NCI-H1930 (cell line): ENCODE data around the gene RPAIN.

Experiments
- DNase-seq, 2 experiments: peaks; one replicate each; lab custom pipeline; 2025; lab: John Stamatoyannopoulos, UW

RPAIN gene, protein sequence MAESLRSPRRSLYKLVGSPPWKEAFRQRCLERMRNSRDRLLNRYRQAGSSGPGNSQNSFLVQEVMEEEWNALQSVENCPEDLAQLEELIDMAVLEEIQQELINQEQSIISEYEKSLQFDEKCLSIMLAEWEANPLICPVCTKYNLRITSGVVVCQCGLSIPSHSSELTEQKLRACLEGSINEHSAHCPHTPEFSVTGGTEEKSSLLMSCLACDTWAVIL

DNA sequence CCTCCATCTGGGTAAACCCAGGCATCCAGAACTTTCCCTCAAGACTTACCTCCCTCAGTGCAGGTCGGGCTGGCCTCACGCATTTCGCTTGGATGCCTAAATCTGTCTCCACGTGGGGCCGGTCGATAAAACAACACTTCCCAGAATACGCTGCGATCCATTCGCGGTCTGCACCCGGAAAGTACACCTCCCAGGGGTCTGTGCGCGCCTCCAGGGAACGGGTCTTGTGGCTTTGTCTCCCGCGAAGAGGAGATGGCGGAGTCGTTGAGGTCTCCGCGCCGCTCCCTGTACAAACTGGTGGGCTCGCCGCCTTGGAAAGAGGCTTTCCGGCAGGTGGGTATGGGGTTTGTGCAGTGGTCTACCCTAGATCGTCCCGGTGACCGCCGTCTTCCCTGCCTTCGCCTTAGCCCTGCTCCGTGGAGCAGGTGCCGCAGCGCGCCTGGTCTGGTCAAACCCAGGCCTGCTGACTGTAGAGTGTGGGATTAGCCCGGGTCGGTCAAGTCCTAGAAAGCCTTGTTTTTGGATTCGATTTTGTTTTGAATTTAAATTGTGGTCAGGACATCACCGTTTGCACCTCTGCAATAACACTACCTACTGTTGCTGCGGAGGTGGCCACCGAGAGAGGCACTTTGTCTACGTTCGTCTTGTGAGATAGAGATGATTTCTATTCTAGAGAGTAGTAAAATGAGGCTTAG, at the start of gene RPAIN:
Gene RPAIN (plus strand): TSS at position 224 of the 695 bp plus-strand sequence. CDS start 29 bp downstream, at position 253.
- DNase-seq = peak; percentile 88 to 94

DNA sequence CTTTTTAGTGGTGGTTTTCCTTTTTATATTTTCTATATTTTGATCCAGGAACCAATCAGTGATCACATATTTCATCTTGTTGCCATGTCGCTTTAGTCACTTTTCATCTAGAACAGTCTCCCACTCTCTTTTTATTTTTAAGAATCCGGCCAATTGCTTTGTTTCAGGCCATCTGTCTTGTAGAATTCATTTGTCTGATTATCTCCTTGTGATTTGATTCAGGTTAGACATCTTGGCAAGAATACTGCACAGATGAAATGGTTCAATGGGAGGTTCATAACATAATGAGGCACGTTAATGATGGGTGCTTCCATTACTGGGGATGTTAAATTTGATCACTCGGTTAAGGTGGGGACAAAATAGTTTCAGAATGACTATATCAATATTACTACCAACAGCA, 49.6 kb upstream of the RPAIN start:
- DNase-seq = no peak

DNA sequence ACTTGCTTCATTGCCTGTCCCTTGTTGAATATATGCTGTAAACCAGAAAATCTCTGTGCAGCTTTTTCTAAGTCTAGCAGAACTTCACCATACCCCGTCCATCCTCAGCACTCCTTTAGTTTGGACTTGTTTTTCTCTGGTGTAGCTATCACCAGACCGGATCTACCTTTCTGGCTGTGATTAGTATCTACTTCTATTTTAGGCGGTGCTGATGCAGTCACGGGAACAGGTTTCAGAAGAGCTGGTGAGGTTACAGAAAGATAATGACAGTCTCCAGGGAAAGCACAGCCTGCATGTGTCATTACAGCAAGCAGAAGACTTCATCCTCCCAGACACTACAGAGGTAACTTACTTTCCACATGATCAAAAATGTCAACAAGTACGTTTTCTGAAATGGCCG, 46.9 kb upstream of the RPAIN start:
- no peak for DNase-seq

DNA sequence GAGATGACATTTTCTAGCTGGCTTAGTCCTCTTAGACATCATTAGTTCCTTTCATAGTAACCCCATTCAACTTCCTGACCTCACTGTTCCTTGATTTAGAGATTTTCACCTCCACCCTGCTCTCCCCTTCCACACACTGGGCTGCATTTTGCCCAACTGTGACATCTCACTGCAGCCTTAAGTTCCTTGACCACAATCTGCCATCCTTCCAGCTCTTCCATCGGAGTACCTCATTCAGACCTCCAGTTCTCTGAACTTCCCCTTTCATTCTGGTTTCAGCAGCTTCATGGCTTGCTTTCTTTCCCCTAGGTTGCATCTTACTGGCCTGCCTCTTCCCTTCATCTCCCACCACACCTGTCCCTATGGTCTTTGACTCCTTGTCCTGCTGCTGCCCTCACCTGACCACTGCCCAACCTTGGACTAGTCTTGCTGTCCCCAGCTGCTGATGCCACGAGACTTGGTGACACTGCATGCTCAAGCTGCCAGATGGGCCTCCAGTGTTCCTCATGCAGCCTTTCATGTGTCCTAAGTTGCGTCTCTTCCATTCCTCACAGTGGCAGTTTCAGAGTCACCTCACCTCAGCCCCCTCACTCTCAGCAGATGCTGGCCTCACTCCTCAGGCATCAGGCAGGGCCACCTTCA, 41.3 kb upstream of the RPAIN start:
- DNase-seq = no peak

DNA sequence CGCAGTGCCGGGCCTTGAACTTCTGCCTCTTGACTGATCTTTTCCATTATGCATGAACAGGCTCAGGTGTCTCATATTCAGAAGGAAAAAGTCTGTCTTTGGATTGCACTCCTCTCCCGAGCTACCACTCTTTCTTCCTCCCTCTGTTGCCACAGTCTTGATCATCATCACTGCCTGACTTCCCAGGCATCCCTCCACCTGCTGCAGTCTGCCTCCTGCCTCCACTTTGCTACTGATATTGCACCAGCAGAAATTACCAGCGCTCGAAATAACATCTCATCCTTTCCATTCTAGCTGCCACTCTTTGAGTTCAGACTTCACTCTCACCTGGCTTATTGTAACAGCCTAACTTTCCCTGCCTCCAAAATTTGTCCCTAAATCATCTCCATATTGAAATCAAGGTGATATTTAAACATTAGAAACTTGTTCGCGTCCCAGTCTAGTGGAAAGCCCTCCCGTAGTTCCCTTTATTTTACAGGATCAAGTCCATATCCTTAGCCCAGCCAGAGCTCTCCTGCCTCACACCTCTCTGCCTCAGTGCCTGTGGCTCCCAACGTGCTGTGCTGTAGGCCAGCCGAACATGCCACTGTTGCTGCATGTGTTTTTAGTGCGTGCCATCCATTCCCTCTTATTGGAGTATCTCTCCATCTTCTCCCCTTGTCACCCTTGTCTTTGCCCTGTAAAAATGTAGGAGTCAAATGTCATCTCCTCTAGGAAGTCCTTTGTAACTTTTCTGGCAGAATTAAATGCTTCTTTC, 40.5 kb upstream of the RPAIN start:
- no peak for DNase-seq

DNA sequence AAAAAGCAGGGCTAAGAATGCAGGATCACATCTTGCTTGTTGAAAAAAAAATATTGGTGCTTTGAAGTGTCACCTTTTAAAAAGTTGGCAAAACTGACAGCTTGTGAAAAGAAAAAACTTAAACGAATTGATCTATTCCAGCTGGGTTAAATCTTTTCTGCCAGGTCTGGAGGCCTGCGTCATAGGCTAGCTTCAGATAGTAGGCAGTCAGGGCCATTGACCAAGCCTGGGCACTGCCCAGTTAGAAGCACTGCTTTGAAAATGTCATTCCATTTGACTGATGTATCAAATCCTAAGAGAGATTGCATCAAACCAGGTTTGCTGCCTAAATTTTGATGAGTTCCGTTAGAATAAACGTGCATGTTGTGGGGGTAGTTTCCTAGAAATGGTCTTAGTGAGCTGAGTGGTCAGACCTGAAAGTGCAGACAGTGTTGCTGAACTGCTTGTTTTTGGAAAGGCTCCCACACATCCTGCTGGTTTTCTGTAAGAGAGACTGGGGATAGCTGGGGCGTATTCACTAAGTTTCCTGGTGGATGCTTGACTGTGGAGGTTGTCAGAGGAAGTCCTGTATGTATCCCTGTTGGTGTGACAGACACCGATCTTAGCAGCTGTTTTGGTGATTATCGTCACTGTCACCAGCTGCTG, 39.4 kb upstream of the RPAIN start:
- no peak for DNase-seq

DNA sequence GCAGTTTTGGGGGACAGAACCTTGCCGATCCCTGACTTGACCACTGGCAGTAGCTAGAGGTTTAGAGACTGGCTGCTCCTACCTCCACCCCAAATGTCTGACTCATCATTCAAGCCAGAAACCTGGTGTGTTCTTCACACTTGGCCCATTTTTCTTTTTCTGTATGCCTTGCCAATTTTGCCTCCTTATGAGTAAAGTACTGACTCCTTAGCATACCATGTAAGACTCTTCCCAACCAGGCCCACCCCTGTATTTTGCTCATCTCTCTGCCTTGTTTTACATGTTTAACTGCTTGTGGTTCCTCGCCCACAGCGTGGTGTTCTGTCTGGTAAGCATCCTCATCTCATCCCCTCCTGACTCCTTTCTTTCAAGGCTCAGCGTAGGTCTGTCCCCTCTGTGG, 38.4 kb upstream of the RPAIN start:
- no peak for DNase-seq

DNA sequence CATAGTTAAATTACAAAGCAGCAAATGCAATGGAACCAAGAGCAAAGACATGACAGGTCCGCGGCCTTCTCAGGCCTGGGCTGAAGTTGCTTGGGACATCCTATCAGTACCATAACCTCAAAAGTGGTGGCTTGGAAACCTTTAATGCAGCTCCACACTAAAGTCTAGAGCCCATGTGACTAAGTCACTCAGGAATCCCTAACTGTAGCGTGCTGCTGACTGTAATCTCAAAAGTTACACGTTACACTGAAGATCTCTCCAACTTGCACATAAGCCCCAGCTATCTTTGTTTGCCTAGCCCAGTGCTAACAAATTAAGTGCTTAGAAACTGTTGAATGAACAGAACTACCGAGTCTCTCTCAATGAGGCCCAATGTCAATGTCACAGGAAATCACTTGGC, 28.3 kb upstream of the RPAIN start:
- DNase-seq = no peak

DNA sequence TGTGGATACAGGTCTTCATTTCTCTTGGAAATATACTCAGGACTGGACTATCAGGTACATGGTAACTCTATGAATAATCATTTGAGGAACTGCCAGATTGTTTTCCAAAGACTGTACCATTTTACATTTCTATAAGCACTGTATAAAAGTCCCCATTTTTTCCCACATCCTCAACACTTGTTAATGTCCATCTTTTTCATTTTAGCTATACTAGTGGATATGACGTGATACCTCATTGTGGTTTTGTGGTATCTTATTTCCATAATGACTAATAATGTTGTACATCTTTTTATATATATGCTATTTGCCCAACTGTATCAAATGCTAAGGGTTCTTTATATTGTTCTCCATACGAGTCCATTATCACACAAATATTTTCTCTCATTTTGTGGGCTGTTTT, 23.4 kb upstream of the RPAIN start:
- no peak for DNase-seq

DNA sequence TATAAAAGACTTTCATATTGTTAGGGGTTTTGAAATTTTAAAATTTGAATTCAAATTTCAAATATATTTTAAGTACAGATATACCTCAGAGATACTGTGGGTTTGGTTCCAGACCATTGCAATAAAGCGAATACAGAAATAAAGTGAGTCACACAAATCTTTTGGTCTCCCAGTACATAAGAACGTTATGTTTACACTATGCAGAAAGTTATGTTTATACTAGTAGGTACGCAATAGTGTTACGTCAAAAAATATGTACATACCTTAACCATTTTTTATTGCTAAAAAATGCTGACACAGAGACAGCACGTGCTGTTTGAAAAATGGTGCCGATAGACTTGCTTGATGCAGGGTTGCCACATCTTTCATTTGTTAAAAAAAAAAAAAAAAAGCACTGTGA, 20.2 kb upstream of the RPAIN start:
- no peak for DNase-seq

DNA sequence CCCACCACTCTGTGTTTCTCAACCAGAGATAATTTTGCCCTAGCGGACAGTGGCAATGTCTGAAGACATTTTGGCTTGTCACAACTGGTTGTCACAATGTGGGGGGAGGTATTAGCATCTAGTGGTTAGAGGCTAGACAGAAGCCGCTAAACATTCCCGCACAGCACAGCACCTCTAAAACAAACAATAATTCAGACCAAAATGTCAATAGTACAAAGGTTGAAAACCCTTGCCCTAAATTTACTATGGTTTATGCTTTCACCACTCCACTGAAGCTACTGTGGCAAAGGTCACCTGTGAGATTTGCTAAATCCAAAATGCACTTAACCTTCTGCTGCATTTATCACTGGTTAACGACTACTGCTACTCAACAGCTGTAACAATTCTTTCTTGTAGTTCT, 14.6 kb upstream of the RPAIN start:
- no peak for DNase-seq

DNA sequence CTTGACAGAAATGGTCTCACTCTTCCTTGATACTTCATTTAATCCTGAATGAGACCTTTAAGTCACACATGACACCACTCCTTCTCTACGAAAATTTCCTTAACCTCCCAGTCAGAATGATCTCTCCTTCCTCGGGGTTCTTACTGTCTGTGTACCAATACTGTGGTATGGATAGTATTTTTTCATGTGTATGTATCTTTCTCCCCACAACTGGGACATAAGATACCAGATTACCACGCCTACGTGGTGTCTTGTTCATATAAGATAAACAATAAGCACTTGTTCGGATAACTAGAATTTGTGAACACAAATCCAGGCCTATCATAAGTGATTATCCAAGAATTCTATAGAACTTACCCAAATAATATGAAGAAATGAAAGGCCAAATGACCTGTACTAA, 11.8 kb upstream of the RPAIN start:
- no peak for DNase-seq

DNA sequence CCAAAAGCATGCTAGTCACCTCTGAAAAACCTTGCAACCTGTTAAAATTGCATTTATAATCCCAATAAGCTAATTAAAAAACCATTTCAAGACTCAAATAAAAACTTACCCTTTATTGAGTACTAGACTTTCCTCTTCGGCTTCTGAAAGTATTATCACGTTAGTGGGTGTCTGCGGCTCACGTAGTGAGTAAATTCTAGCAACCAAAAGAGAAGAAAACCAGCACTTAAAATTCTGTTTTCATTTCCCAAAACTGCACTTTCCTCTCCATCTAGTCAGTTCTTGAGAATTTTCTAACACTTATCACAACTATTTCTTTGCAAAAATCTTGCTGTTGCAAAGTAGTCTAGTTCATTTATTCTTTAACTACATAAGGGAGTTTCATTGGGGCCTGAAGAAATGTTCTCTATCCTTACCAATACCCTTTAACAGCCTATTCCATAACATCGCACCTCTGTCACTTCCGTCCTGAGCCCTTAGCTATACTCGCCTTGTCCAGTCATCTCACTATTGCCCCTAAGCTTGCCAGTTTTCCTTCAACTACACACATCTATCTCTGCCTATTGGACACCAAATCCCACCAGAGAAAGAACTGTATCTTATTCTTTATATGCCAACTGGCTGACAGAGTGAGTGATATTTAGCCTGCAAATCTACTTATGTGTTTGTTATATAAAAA, 9.2 kb upstream of the RPAIN start:
- no peak for DNase-seq

DNA sequence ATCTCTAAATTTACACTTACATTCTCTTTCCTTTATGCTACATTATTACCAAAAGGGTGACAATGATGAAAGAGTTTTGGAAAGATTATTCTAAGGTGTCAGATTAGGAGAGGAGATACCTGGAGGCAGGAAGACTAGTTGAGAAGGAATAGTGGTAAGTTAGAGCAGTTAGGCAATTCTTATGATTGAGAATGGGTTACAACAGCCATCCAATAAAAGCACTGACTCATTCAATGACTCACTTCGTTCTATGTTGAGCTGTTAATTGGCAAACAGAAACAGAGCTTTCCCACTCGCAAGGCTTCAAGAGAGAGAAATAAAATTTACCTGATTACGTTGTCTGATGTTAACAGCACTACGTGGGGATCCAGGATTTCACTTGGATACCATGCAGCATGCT, 6.3 kb upstream of the RPAIN start:
- no peak for DNase-seq

DNA sequence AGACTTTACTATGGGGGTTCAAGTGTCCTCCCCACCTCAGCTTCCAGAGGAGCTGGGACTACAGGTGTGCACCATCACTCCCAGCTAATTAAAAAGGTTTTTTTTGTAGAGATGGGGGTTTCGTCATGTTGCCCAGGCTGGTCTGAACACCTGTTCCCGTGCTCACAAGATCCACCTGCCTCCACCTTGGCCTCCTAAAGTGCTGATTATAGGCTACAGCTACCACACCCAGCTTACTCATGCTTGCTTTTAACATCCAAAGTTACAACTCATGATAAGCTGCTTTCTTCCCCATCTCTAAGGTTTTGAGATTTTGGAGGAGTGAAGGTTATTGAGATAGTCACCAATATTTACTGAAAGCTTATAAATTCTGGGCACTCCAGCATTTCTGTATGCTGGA, 3.1 kb upstream of the RPAIN start:
- DNase-seq = no peak

DNA sequence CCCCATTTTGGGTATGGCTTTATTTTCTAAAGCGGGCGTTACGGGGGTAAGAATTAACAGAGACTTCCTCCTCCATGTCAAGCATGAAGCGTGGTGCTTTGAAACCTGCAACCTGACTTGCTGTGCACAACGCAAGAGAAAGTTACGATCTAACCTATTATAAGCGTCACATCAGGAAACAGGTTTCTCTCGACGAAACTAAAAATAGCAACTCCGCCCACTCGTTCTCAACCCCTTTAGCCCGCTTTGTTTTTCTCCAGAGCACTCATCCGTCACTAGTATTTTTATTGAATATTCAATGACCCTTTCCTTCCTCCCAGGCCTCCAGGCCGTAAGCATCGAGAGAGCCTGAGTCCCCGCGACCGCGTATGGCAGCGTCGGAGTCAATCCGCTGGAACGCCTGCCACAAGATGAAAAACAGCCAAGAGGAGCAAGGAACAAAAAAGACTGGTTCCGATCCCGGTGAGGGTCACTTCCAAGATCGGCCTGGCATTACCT, 1.1 kb upstream of the RPAIN start:
- DNase-seq = no peak

DNA sequence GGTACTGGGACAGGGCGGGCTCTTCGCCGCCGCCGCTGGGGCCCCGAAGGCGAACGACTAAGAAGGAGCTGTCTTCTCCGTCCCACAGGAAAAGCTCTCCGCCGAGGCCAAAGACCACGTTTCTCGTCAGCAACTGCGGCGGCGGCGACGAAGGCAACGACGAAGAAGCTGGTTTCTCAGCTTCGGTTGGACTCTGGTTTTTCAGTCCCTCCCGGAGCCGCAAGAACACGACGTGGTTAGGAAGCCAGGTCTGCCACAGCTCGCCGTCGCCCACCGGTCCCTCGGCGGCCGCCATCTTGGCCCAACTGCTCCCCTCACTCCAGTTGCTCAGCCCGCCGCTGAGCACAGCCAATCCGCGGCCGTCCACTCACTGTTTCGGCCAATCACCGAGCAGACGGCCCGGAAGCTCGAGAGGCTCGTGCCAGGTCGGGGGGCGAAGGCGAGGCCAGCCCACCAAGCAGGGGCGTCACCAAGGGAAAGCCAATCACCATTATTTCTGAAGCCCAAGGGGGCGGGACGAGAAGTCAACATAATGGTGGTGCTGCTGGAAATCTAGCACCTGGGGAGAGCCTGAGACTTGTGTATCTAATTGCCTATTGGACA, 525 bp upstream of the RPAIN start, which contains the start of gene NUP88:
Gene NUP88 (minus strand): TSS at position 307 of the 603 bp plus-strand sequence. CDS start 12 bp downstream, at position 295.
- peak; percentile 97 to 98 for DNase-seq

DNA sequence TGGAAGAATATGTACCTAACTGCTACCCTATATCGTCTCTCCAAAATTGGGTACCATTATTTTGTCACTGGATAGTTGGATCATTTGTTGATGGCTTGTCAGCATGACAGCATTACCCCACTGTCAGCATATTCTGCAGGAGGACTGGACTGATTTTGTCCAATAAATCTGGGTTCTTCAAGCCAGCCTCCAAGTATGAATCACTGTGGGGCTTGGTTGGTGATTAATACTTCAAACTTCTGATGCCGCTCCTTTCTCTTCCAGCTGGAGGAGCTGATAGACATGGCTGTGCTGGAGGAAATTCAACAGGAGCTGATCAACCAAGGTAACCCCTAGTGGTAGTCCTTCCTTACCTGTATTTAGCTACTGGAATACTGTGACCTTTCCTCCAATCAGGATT, 2.5 kb downstream of the RPAIN start:
- no peak for DNase-seq

DNA sequence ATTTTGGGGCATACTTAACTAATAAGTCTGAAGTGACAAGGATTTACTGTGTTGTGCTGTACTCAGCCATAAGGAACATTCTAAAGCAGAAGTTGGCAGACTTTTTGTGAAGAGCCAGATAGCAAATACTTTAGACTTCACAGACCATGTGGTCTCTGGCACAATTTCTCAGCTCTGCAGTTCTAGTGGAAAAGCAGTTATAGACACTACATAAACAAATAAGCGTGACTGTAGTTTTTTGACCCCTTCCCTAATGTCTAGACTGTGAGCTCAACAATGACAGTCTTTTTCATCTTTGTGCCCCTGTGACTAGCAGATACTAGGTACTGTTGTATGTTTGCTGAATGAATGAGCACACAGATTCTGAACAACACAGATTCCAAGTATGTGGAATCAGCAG, 4.9 kb downstream of the RPAIN start:
- DNase-seq = no peak

DNA sequence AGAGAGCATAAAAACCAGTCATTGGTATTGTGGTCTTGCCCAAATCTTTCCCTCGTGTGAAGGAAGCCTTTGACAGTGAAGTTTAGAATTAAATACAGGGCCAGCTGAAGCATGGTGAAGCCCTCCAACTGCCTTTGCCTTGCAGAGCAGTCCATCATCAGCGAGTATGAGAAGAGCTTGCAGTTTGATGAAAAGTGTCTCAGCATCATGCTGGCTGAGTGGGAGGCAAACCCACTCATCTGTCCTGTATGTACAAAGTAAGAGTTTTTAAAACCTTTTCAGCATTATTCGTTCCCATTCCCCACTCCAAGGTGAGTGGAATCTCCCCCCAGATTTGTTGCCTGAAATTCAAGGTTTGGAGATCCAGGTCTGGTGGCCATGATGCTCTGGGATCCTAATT, 5.8 kb downstream of the RPAIN start:
- DNase-seq = no peak
